ENCODE data around the gene CYP2W1.

DNA sequence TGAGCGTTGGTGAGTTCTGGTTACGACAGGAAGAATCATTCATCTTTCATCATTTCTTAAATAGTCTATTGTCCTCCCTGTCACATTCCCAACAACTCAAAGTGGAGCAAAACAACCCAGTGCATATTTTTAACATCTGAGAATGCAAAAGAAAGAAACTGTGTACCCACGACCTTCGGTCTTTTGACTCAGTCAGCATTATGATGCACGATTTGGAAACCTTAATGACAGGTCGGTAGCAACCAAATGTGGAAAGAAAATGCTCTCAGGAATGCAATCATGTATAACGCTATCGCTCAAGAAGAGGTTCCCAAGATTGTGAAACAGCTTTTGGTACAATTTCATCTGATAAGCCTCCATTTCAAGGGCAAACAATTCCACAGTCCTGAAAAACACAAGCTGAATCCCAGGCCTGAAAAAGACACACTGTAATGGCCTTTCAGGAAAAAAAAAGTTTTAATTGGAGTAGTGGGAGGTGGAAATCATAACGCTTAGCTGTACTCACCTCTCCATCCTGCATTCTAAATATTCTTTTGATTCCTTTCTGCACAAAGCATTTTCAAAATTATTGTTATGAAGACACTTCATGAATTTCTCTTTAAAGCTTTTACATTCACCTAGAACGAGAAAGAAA, 10.2 kb upstream of the CYP2W1 start:
- no peak for TF ChIP-seq MAX (CRISPR knock-in tag; IDR thresholded peaks at IDR 0.05)
- TF ChIP-seq, protein P1, sequence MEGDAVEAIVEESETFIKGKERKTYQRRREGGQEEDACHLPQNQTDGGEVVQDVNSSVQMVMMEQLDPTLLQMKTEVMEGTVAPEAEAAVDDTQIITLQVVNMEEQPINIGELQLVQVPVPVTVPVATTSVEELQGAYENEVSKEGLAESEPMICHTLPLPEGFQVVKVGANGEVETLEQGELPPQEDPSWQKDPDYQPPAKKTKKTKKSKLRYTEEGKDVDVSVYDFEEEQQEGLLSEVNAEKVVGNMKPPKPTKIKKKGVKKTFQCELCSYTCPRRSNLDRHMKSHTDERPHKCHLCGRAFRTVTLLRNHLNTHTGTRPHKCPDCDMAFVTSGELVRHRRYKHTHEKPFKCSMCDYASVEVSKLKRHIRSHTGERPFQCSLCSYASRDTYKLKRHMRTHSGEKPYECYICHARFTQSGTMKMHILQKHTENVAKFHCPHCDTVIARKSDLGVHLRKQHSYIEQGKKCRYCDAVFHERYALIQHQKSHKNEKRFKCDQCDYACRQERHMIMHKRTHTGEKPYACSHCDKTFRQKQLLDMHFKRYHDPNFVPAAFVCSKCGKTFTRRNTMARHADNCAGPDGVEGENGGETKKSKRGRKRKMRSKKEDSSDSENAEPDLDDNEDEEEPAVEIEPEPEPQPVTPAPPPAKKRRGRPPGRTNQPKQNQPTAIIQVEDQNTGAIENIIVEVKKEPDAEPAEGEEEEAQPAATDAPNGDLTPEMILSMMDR (IDR thresholded peaks at IDR 0.05): no peak
